Cardiac fibroblast (primary cell): ENCODE results near the gene KLHL29.

Source experiments
- DNase-seq, 2 donors: peaks; one replicate each; pipeline versions ENCODE4 v3.0.0 to v3.0.0-alpha.2; 2010; ENCODE audit warnings: low read depth in 2 of 2
- H3K4me3 ChIP-seq, 2 donors: replicated peaks in 1 of 2; 1 replicate in 1 of 2; 2 replicates in 1 of 2; pipeline ENCODE4 v1.5.1; 2011; ENCODE audit warnings: low read depth in 2 of 2, low read length in 2 of 2, mild to moderate bottlenecking in 2 of 2, moderate library complexity in 1 of 2
- TF ChIP-seq, protein P1 (sequence below): IDR thresholded peaks from one replicate; pipeline ENCODE4 v1.5.1; 2011; ENCODE audit warnings: low read depth, mild to moderate bottlenecking, low read length, inconsistent platforms

KLHL29 gene

DNA sequence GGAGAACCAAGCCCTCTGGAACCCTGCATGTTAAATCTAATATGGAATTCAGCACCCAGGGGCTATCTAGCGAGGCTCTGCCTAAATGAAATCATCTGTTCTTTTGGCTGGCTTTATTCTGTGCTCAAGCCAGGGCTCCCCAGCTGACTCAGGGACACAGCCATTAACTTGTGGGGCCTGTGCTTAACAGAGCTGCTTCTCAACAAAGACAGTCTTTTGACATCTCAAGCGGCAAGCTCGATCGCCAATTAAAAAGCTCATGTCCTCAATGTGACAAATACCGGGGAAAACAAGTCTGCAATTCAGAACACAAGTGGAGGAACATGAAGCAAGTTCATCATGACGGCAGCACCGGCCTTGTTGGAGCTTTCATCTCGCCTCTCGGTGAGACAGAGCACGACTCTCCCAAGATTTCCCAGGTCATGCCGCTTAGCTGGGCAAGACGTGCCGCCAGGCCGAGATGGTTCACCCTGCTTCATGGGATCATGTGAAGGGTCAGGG lies 64.9 kb downstream of the KLHL29 start:
- TF ChIP-seq, protein P1, sequence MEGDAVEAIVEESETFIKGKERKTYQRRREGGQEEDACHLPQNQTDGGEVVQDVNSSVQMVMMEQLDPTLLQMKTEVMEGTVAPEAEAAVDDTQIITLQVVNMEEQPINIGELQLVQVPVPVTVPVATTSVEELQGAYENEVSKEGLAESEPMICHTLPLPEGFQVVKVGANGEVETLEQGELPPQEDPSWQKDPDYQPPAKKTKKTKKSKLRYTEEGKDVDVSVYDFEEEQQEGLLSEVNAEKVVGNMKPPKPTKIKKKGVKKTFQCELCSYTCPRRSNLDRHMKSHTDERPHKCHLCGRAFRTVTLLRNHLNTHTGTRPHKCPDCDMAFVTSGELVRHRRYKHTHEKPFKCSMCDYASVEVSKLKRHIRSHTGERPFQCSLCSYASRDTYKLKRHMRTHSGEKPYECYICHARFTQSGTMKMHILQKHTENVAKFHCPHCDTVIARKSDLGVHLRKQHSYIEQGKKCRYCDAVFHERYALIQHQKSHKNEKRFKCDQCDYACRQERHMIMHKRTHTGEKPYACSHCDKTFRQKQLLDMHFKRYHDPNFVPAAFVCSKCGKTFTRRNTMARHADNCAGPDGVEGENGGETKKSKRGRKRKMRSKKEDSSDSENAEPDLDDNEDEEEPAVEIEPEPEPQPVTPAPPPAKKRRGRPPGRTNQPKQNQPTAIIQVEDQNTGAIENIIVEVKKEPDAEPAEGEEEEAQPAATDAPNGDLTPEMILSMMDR, result no peak
- H3K4me3 ChIP-seq, result no peak overlapping the region
- no peak for DNase-seq

DNA sequence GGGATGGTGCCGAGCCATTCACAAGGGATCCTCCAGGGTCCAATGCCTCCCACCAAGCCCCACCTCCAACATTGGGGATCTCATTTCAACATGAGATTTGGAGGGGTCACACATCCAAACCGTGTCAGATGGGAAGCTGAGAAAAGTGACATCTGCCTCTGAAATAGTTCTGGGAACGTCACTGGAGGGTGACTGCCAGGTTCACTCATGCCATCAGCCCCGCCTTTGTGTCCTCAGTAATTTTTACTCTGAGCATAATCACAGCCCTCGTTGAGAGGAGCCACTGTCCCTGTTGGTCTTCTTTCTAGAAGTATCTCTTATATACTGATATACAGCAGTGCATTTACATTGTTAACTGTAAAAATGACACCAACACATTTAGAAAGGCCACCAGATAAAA lies 67.4 kb downstream of the KLHL29 start:
- DNase-seq, result no peak
- TF ChIP-seq, protein P1, result no peak

DNA sequence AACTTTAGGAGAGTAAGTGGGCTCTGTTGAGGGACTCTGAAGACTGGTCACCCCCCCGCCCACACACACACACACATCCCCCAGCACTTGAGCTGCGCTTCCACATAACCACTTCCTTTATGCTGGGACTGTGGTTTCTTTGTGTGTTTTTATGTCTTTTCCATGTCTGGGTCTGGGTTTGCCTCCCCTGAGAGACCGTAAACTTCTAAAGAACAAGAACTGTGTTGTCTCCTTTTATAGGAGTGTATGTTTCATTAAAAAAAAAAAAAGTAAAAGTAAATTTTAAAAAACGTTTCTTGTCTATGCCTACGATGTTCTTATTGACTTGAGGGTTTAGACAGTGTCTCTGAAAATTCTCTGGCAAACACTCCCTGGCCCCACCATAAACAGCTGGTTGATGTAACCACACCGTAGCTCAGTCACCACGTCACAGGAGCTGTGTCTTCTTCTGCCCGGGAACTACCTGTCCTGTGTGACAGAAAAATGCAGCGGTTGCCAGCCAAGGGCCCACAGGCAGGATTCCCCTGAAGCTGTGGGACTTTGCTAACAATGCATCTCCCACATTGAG lies 68.0 kb downstream of the KLHL29 start:
- H3K4me3 ChIP-seq, result no peak overlapping the region
- TF ChIP-seq, protein P1, result no peak
- DNase-seq, result peak; percentile 14 to 36

More for the DNA sequence above, 67.4 kb downstream of the KLHL29 start:
- no peak overlapping the region for H3K4me3 ChIP-seq

DNA sequence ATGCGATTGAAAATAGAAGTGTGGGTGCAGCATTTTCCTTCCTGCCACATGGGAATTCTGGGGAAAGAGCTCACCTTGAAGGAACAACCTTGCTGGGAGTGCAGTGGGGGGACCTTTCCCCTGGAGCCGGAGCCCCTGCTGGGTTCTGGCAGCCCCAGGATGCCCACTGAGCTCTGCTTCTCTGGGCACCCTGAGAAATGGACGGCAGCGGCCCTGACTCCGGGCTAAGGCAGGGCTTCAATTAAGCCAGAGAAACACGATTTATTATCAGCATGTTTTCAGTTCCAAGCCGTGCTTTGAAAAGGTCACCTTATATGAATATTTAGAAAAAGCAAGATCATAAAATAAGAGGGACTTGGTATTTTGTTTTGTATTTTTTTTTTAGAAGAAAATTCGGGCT lies 68.5 kb downstream of the KLHL29 start:
- no peak for DNase-seq
- TF ChIP-seq, protein P1, result no peak
- no peak overlapping the region for H3K4me3 ChIP-seq

DNA sequence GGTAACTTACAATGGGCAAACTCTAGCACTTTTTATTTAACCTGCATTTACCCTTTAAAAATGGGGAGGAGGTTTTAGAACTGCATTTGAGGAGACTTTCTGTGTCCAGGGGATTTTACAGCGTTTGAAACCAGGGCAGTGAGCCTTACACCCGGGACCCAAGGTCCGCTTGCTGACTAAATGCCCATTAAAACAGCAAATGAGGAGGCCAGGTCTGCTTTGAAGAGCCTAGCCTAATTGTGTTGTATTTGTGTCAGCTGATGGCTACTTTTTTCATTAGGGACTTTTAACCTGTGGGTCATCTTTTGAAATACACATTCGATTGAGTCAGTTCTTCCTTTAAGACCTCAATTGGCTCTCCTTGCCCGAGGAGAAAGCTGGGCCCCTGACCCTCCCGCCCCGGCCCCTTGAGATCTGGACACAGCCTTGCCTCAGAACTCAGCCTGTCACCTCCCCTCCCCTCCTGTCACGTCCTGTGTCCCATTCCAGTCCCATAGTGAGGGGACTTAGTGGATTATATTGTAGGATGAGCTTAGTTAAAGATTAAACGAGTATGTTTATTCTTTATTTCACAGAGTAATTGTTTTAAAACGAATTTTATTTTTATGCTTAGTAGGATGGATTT lies 69.0 kb downstream of the KLHL29 start:
- no peak for DNase-seq
- TF ChIP-seq, protein P1, result no peak
- no peak overlapping the region for H3K4me3 ChIP-seq

DNA sequence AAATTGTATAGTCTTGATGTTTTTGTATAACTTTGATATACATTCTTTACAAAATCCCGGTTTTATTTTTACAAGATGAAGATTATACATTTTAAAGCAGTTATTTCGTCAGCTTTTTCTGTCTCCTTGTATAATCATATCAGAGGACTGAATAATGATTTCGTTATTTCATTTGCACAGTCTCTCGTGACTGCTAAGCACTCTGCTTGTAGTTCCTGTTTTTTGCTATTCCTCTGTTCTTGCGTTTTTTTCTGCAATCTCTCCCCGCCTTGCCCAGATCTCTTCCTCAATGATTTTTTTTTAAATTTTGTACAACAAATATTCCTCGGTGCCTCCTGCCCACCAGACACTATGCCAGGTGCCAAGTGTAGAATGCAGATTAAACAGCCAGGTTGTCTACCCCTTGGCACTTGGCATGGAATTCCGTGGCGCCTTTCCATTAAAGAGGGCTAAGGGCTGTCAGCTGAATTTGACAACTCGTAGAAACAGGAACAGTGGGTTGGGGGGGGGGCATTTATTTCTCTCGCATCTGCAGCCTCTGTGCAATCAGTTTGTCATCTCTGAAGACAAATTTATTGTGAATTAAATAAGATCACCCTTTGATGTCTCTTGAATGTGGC lies 69.6 kb downstream of the KLHL29 start:
- H3K4me3 ChIP-seq, result no peak overlapping the region
- TF ChIP-seq, protein P1, result no peak
- DNase-seq, result no peak
